A673 (cell line): ENCODE results near the gene DLL3.

Experiments
- CTCF ChIP-seq: fragments of 300-800, 200-600 bp; sonication (generic); conservative IDR thresholded peaks from 2 replicates; pipeline ENCODE4 v1.5.1; 2017; ENCODE audit warnings: low read depth, mild to moderate bottlenecking, antibody characterized with exemption, low read length, moderate library complexity, mixed read lengths
- EZH2 ChIP-seq: fragments of 200-600 bp; sonication (generic); IDR thresholded peaks from 2 replicates; pipeline ENCODE4 v1.6.1; 2017; ENCODE audit warnings: borderline replicate concordance, low read depth, mild to moderate bottlenecking, mixed read lengths, antibody characterized with exemption, low read length; ENCODE audit not compliant: poor library complexity, severe bottlenecking

GRCh38 chr19:39497996-39498797 is 550 bp upstream of the DLL3 start:
- TF ChIP-seq CTCF (peak; percentile 59), EZH2 (no peak)
